Activated CD4-positive, alpha-beta T cell treated with anti-CD3 and anti-CD28 coated beads, Interleukin-2, amount 50 U/mL, for 1 hour (primary cell): Measurements from ENCODE around the gene ANP32D.
"Not testable (repeated sequence)": the region's sequence is repeated elsewhere in the genome, so short reads cannot be mapped to it uniquely, and the experiment has no call there.

Experiments
- DNase-seq: peaks from one replicate; pipeline ENCODE4 v3.0.0-alpha.2; 2020

Gene ANP32D

DNA sequence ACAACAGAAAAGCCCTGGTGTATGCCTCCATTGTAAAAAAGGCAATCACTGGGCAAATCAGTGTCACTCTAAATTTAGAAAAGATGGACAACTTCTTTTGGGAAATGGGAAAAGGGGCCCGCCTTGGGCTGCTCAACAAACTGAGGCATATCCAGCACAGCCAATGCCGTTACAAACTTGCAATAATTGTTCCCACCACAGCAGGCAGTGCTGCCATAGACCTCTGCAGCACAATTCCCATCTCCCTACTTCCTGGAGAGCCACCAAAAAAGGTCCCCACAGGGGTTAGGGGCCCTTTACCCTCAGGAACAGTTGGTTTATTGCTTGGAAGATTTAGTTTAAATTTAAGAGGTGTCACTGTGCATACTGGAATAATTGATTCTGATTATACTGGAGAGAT, 36.6 kb downstream of the ANP32D start:
- no peak for DNase-seq

DNA sequence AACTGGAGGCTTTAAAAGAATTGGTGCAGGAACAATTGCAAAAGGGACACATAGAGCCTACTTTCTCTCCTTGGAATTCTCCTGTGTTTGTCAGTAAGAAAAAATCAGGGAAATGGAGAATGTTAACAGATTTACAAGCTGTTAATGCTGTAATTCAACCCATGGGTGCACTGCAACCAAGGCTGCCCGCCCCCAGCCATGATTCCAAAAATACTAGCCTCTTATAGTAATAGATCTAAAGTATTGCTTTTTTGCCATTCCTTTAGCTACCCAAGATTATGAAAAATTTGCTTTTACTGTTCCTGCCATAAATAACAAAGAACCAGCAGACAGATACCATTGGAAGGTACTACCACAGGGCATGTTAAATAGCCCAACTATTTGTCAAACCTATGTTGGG, 37.8 kb downstream of the ANP32D start:
- DNase-seq, result no peak

DNA sequence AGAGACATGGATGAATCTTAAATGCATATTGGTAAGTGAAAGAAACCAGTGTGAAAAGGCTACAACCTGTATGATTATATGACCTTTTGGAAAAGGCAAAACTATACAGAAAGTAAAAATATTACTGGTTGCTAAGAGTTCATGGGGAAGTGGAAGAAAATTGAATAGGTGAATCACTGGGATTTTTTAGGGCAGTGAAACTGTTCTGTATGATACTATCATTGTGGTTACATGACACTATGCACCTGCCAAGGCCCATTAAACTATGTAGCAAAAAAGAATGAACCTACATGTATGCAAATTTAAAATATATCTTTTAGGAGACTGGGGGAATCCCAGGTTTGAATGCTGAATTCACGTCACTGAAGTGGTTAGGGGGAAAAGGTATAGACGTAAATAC, 40.5 kb downstream of the ANP32D start:
- DNase-seq, result no peak

DNA sequence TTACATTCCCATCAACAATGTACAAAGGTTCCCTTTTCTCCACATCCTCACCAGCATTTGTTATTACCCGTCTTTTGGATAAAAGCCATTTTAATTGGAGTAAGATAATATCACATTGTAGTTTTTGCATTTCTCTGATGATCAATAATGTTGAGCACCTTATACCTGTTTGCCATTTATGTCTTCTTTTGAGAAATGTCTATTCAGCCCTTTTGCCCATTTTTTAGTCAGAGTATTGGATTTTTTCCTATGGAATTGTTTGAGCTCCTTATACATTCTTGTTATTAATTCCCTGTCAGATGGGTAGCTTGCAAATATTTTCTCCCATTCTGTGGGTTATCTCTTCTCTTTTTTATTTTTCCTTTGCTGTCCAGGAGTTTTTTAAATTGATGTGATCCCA, 42.4 kb downstream of the ANP32D start:
- no peak for DNase-seq

DNA sequence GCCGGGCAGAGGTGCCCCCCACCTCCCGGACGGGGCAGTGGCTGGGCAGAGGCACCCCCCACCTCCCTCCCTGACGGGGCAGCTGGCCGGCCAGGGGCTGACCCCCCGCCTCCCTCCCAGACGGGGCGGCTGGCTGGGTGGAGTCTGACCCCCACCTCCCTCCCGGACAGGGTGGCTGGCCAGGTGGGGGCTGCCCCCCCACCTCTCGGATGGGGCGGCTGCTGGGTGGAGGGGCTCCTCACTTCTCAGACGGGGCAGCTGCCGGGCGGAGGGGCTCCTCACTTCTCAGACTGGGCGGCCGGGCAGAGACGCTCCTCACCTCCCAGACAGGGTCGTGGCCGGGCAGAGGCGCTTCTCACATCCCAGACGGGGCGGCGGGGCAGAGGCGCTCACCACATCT, 48.0 kb downstream of the ANP32D start:
- not testable (repeated sequence) for DNase-seq
